C1 segment of cervical spinal cord (tissue), 14 donors: ENCODE results near the gene ADAP1.

Experiments
- DNase-seq, 14 donors: peaks; one replicate each; lab custom pipeline; 2025; lab: John Stamatoyannopoulos, UW

Gene ADAP1

GRCh38 chr7:988963-989529 is 34.6 kb upstream of the ADAP1 start:
- DNase-seq, result no peak

GRCh38 chr7:988426-988911 is 34.0 kb upstream of the ADAP1 start:
- no peak for DNase-seq

- no peak for DNase-seq
Observed at GRCh38 chr7:987909-988308, 33.4 kb upstream of the ADAP1 start.

- DNase-seq, result no peak
Observed at GRCh38 chr7:986766-987751, 32.6 kb upstream of the ADAP1 start.

GRCh38 chr7:985915-986741 is 31.6 kb upstream of the ADAP1 start:
- no peak for DNase-seq

GRCh38 chr7:985127-985416 is 30.6 kb upstream of the ADAP1 start:
- no peak for DNase-seq

- no peak for DNase-seq
Observed at GRCh38 chr7:984361-985126, 30.1 kb upstream of the ADAP1 start.

GRCh38 chr7:983616-984071 is 29.2 kb upstream of the ADAP1 start:
- DNase-seq, result no peak

- DNase-seq, result no peak
Observed at GRCh38 chr7:983004-983615, 28.6 kb upstream of the ADAP1 start, which contains the start of gene CYP2W1. Gene CYP2W1, plus strand, starts transcription at chr7:983181. Its CDS starts 31 bp downstream, at chr7:983212.

- DNase-seq, result no peak
Observed at GRCh38 chr7:982511-983003, 28.1 kb upstream of the ADAP1 start.

- no peak for DNase-seq
Observed at GRCh38 chr7:981793-982510, 27.5 kb upstream of the ADAP1 start.

GRCh38 chr7:979886-980571 is 25.5 kb upstream of the ADAP1 start:
- DNase-seq, result no peak

- no peak for DNase-seq
Observed at GRCh38 chr7:979151-979550, 24.7 kb upstream of the ADAP1 start.

GRCh38 chr7:978416-979091 is 24.1 kb upstream of the ADAP1 start:
- DNase-seq, result no peak

GRCh38 chr7:978049-978346 is 23.5 kb upstream of the ADAP1 start:
- DNase-seq, result no peak

- DNase-seq, result peak in 10 of 14 donors; percentile 24 to 81 (median 50)
Observed at GRCh38 chr7:977326-978048, 23.0 kb upstream of the ADAP1 start.

GRCh38 chr7:976901-977325 is 22.4 kb upstream of the ADAP1 start:
- no peak for DNase-seq
